ENCODE data around the gene PLEKHG2. TPM values are rescaled to one million over a fixed set of nuclear protein-coding genes. Genes with fewer than 3 reads are reported as not detected.
A peak's percentile ranks its signal among the peaks of the same experiment; 100 is the strongest.

The PLEKHG2 gene
- total RNA-seq, 1 experiment from 2014 or later = 29.0 TPM

GRCh38 chr19:39435499-39436349 lies 23.3 kb downstream of the PLEKHG2 start, which contains the start of gene RPS16:
TSS of gene RPS16 (minus strand) at chr19:39435949. CDS start at chr19:39435895, 54 bp downstream.
- H3K36me3 ChIP-seq (ENCODE audit: control insufficient read depth in 1 of 2, insufficient read depth in 2 of 2, low read length in 2 of 2) = peaks cover 26 to 34% of the 10 kb centered on the region in 2 experiments; a peak in 3 of 4 replicates
- H3K27me3 ChIP-seq (ENCODE audit: insufficient read depth, low read length) = no peaks in the 10 kb centered on the region
- ATAC-seq = peak; percentile 81
- DNase-seq (ENCODE audit: low read depth, low spot score) = peak; percentile 92
- no peaks in the 10 kb centered on the region for H3K9me2 ChIP-seq (ENCODE audit: insufficient read depth)
- ChIA-PET POLR2A (interaction anchor here (0.6 to 2.6 kb wide), 35 partner anchors 9 to 535 kb away, joined by 3 to 35 read pairs (median 5); partner anchors contain the start of genes EID2, EID2B, MED29 and PAF1), RAD21 (ENCODE audit: low non-redundant PET in 1 of 2, low total read pairs in 2 of 2, uncharacterized antibody in 2 of 2, unreplicated experiment in 2 of 2) (no interaction called here), CTCF (interaction anchor here (0.7 kb wide), 2 partner anchors 44 to 67 kb away, joined by 3 read pairs; partner anchors contain the start of genes MED29 and PAF1)
- intact Hi-C loops (cut with micrococcal nuclease) = no loop called here
- TF ChIP-seq SP1 (IDR thresholded peaks at IDR 0.05; ENCODE audit: low read depth) (peak; percentile 86), EGR1 (IDR thresholded peaks at IDR 0.05; ENCODE audit: low read depth) (peak; percentile 50), SIN3A (IDR thresholded peaks at IDR 0.05; ENCODE audit: low read depth) (peak; percentile 90), RAD21 (IDR thresholded peaks at IDR 0.05; ENCODE audit: low read depth) (no peak), ELF1 (IDR thresholded peaks at IDR 0.05; ENCODE audit: borderline replicate concordance, low read depth) (peak; percentile 71; the same call in 1 of the 2 replicates), POLR2A (IDR thresholded peaks at IDR 0.05; ENCODE audit: borderline replicate concordance, extremely low read depth, insufficient read depth, insufficient read length) (peak; percentile 96), MAX (IDR thresholded peaks at IDR 0.05) (peak; percentile 92), ZFX (IDR thresholded peaks at IDR 0.05) (peak; percentile 30; the same call in 1 of the 2 replicates), ZBTB33 (IDR thresholded peaks at IDR 0.05; ENCODE audit: extremely low read depth, insufficient replicate concordance, low read length) (peak; percentile 57), EZH2phosphoT487 (IDR thresholded peaks at IDR 0.05; ENCODE audit: borderline replicate concordance) (no peak), CEBPB (IDR thresholded peaks at IDR 0.05; ENCODE audit: low read depth) (no peak), YY1 (IDR thresholded peaks at IDR 0.05; ENCODE audit: extremely low read depth, insufficient replicate concordance, low read depth, low read length) (peak; percentile 78), POLR2AphosphoS5 (IDR thresholded peaks at IDR 0.05; ENCODE audit: low read depth, low read length) (peak; percentile 99)
- peak within 1 kb of the TSS; percentile 84 for H3K27ac ChIP-seq (ENCODE audit: low read depth, low read length)
- H3K4me3 ChIP-seq (replicated peaks in 1 of 2; ENCODE audit: low read depth in 1 of 2, low read length in 2 of 2) = peak within 1 kb of the TSS; percentile 98 to 99
- peaks cover 13% of the 10 kb centered on the region; the same call in 1 of the 2 replicates for H4K20me1 ChIP-seq (ENCODE audit: insufficient read depth)
- no TSS peak for BruUV-seq (replicated peaks)
- H3K9ac ChIP-seq (ENCODE audit: low read length) = peak within 1 kb of the TSS; percentile 100
- peaks cover 36% of the 10 kb centered on the region for H3K79me2 ChIP-seq (ENCODE audit: insufficient read depth, low read length)
- H2AFZ ChIP-seq (ENCODE audit: low read depth, low read length, poor library complexity, severe bottlenecking) = no peak within 1 kb of the TSS
- H3K4me2 ChIP-seq (ENCODE audit: low read length) = peak within 1 kb of the TSS; percentile 92
- peaks cover 34 to 72% of the 10 kb centered on the region in 2 experiments for H3K4me1 ChIP-seq (ENCODE audit: control insufficient read depth in 1 of 2, insufficient read depth in 2 of 2, low read length in 2 of 2)
- H3K9me3 ChIP-seq (ENCODE audit: control insufficient read depth in 1 of 2, insufficient read depth in 1 of 2, low read depth in 1 of 2, low read length in 2 of 2) = no peaks in the 10 kb centered on the region
